Effector memory CD8-positive, alpha-beta T cell (primary cell): Measurements from ENCODE around the gene CACNB2.
"Not testable (repeated sequence)": the region's sequence is repeated elsewhere in the genome, so short reads cannot be mapped to it uniquely, and the experiment has no call there.

Source experiments
- ATAC-seq: fragments of 150-1000 bp; cut with Tn5 transposase; replicated peaks from 2 replicates; pipeline ENCODE4 v1.10.0; 2021; ENCODE audit warnings: mild to moderate bottlenecking, moderate library complexity
- DNase-seq, 3 experiments: peaks; one replicate each; pipeline ENCODE4 v3.0.0; 2021
- H3K27ac Mint-ChIP-seq, 2 donors: one replicate each; pipeline ENCODE4 v1.8.0; 2022; ENCODE audit warnings: mild to moderate bottlenecking in 2 of 2, mixed read lengths in 2 of 2, moderate library complexity in 2 of 2
- H3K27me3 Mint-ChIP-seq, 2 donors: one replicate each; pipeline ENCODE4 v1.8.0; 2022; ENCODE audit warnings: mixed read lengths in 2 of 2
- H3K36me3 Mint-ChIP-seq: one replicate; pipeline ENCODE4 v1.8.0; 2022; ENCODE audit warnings: mild to moderate bottlenecking, moderate library complexity, mixed read lengths; ENCODE audit not compliant: insufficient read depth
- H3K4me1 Mint-ChIP-seq, 2 donors: one replicate each; pipeline ENCODE4 v1.8.0; 2022; ENCODE audit warnings: low read depth in 2 of 2, mixed read lengths in 2 of 2
- H3K4me3 Mint-ChIP-seq, 2 donors: one replicate each; pipeline ENCODE4 v1.8.0; 2022; ENCODE audit warnings: mild to moderate bottlenecking in 2 of 2, mixed read lengths in 2 of 2, moderate library complexity in 2 of 2
- H3K9me3 Mint-ChIP-seq, 2 donors: one replicate each; pipeline ENCODE4 v1.8.0; 2022; ENCODE audit warnings: mixed read lengths in 2 of 2

Gene CACNB2

GRCh38 chr10:18445635-18446034 is 305.4 kb downstream of the CACNB2 start:
- H3K27ac Mint-ChIP-seq, H3K4me1 Mint-ChIP-seq, H3K36me3 Mint-ChIP-seq, ATAC-seq, H3K9me3 Mint-ChIP-seq, H3K4me3 Mint-ChIP-seq, DNase-seq: not testable (repeated sequence)
- peaks cover 6 to 15% of the 10 kb centered on the region in 2 donors for H3K27me3 Mint-ChIP-seq

GRCh38 chr10:18446205-18446604 is 306.0 kb downstream of the CACNB2 start:
- ATAC-seq (no peak), DNase-seq (no peak)
- Mint-ChIP-seq H3K27ac (no peak overlapping the region), H3K4me3 (no peak overlapping the region), H3K27me3 (peaks cover 6 to 15% of the 10 kb centered on the region in 2 donors), H3K36me3 (no peaks in the 10 kb centered on the region), H3K9me3 (no peaks in the 10 kb centered on the region), H3K4me1 (no peaks in the 10 kb centered on the region)

GRCh38 chr10:18449611-18450026 is 309.4 kb downstream of the CACNB2 start:
- DNase-seq (no peak), ATAC-seq (no peak)
- Mint-ChIP-seq H3K4me3 (no peak overlapping the region), H3K27ac (no peak overlapping the region), H3K4me1 (no peaks in the 10 kb centered on the region), H3K9me3 (no peaks in the 10 kb centered on the region), H3K27me3 (peaks cover 6 to 15% of the 10 kb centered on the region in 2 donors), H3K36me3 (no peaks in the 10 kb centered on the region)

GRCh38 chr10:18450298-18450697 is 310.1 kb downstream of the CACNB2 start:
- H3K36me3 Mint-ChIP-seq = no peaks in the 10 kb centered on the region
- peaks cover 4 to 12% of the 10 kb centered on the region in 2 donors for H3K27me3 Mint-ChIP-seq
- H3K4me1 Mint-ChIP-seq = no peaks in the 10 kb centered on the region
- H3K9me3 Mint-ChIP-seq = no peaks in the 10 kb centered on the region
- DNase-seq = no peak
- no peak overlapping the region for H3K27ac Mint-ChIP-seq
- no peak overlapping the region for H3K4me3 Mint-ChIP-seq
- ATAC-seq = no peak

GRCh38 chr10:18455086-18455884 is 315.1 kb downstream of the CACNB2 start:
- Mint-ChIP-seq H3K27ac (no peak overlapping the region), H3K4me3 (no peak overlapping the region), H3K9me3 (no peaks in the 10 kb centered on the region), H3K36me3 (no peaks in the 10 kb centered on the region), H3K4me1 (no peaks in the 10 kb centered on the region), H3K27me3 (no peaks in the 10 kb centered on the region)
- DNase-seq (no peak), ATAC-seq (no peak)

- no peaks in the 10 kb centered on the region for H3K27me3 Mint-ChIP-seq
- no peak overlapping the region for H3K4me3 Mint-ChIP-seq
- no peaks in the 10 kb centered on the region for H3K4me1 Mint-ChIP-seq
- no peak overlapping the region for H3K27ac Mint-ChIP-seq
- no peaks in the 10 kb centered on the region for H3K36me3 Mint-ChIP-seq
- H3K9me3 Mint-ChIP-seq = no peaks in the 10 kb centered on the region
- ATAC-seq (no peak), DNase-seq (no peak)
Measured at GRCh38 chr10:18456984-18457383, 316.8 kb downstream of the CACNB2 start.

GRCh38 chr10:18460032-18460431 is 319.8 kb downstream of the CACNB2 start:
- DNase-seq (no peak), ATAC-seq (no peak)
- Mint-ChIP-seq H3K4me1 (no peaks in the 10 kb centered on the region), H3K4me3 (no peak overlapping the region), H3K9me3 (no peaks in the 10 kb centered on the region), H3K36me3 (no peaks in the 10 kb centered on the region), H3K27ac (no peak overlapping the region), H3K27me3 (peaks cover 0 to 11% of the 10 kb centered on the region in 2 donors)

- Mint-ChIP-seq H3K36me3 (no peaks in the 10 kb centered on the region), H3K9me3 (no peaks in the 10 kb centered on the region), H3K27ac (no peak overlapping the region), H3K27me3 (peaks cover 0 to 11% of the 10 kb centered on the region in 2 donors), H3K4me1 (no peaks in the 10 kb centered on the region), H3K4me3 (no peak overlapping the region)
- no peak for ATAC-seq
- DNase-seq = no peak
Measured at GRCh38 chr10:18463673-18464211, 323.5 kb downstream of the CACNB2 start.

GRCh38 chr10:18469125-18469524 is 328.9 kb downstream of the CACNB2 start:
- DNase-seq (no peak), ATAC-seq (no peak)
- no peaks in the 10 kb centered on the region for H3K4me1 Mint-ChIP-seq
- no peak overlapping the region for H3K27ac Mint-ChIP-seq
- H3K36me3 Mint-ChIP-seq = no peaks in the 10 kb centered on the region
- H3K9me3 Mint-ChIP-seq = no peaks in the 10 kb centered on the region
- no peak overlapping the region for H3K4me3 Mint-ChIP-seq
- H3K27me3 Mint-ChIP-seq = peaks cover 0 to 3% of the 10 kb centered on the region in 2 donors

GRCh38 chr10:18472977-18473376 is 332.8 kb downstream of the CACNB2 start:
- ATAC-seq = no peak
- Mint-ChIP-seq H3K4me3 (no peak overlapping the region), H3K4me1 (no peaks in the 10 kb centered on the region), H3K27ac (no peak overlapping the region), H3K27me3 (peaks cover 0 to 8% of the 10 kb centered on the region in 2 donors), H3K9me3 (no peaks in the 10 kb centered on the region), H3K36me3 (no peaks in the 10 kb centered on the region)
- no peak for DNase-seq

GRCh38 chr10:18473424-18474117 is 333.3 kb downstream of the CACNB2 start:
- Mint-ChIP-seq H3K4me1 (no peaks in the 10 kb centered on the region), H3K9me3 (no peaks in the 10 kb centered on the region), H3K4me3 (no peak overlapping the region), H3K27ac (no peak overlapping the region), H3K27me3 (peaks cover 0 to 8% of the 10 kb centered on the region in 2 donors), H3K36me3 (no peaks in the 10 kb centered on the region)
- ATAC-seq (no peak), DNase-seq (no peak)

GRCh38 chr10:18474118-18474455 is 333.9 kb downstream of the CACNB2 start:
- no peaks in the 10 kb centered on the region for H3K36me3 Mint-ChIP-seq
- H3K4me3 Mint-ChIP-seq = no peak overlapping the region
- no peak for DNase-seq
- no peak for ATAC-seq
- H3K27me3 Mint-ChIP-seq = peaks cover 0 to 8% of the 10 kb centered on the region in 2 donors
- H3K4me1 Mint-ChIP-seq = no peaks in the 10 kb centered on the region
- H3K9me3 Mint-ChIP-seq = no peaks in the 10 kb centered on the region
- H3K27ac Mint-ChIP-seq = no peak overlapping the region

GRCh38 chr10:18476076-18476647 is 335.9 kb downstream of the CACNB2 start:
- H3K4me1 Mint-ChIP-seq = no peaks in the 10 kb centered on the region
- ATAC-seq = no peak
- DNase-seq = no peak
- peaks cover 0 to 8% of the 10 kb centered on the region in 2 donors for H3K27me3 Mint-ChIP-seq
- H3K9me3 Mint-ChIP-seq = no peaks in the 10 kb centered on the region
- no peak overlapping the region for H3K4me3 Mint-ChIP-seq
- no peak overlapping the region for H3K27ac Mint-ChIP-seq
- H3K36me3 Mint-ChIP-seq = no peaks in the 10 kb centered on the region

- Mint-ChIP-seq H3K4me1 (no peaks in the 10 kb centered on the region), H3K36me3 (no peaks in the 10 kb centered on the region), H3K27me3 (peaks cover 6 to 8% of the 10 kb centered on the region in 2 donors), H3K27ac (no peak overlapping the region), H3K4me3 (no peak overlapping the region), H3K9me3 (no peaks in the 10 kb centered on the region)
- ATAC-seq (no peak), DNase-seq (no peak)
Measured at GRCh38 chr10:18478354-18478753, 338.1 kb downstream of the CACNB2 start.
